IgD-negative memory B cell (primary cell): ENCODE measurements around the gene RBFOX2. TPM values are rescaled to one million over a fixed set of nuclear protein-coding genes. Genes with fewer than 3 reads are reported as not detected.
"Not testable (repeated sequence)": the region's sequence is repeated elsewhere in the genome, so short reads cannot be mapped to it uniquely, and the experiment has no call there.

Source experiments
- H3K27ac Mint-ChIP-seq, 3 donors: one replicate each; pipeline ENCODE4 v1.8.0; 2020 to 2022; ENCODE audit warnings: mild to moderate bottlenecking in 3 of 3, mixed read lengths in 3 of 3, moderate library complexity in 1 of 3
- H3K27me3 Mint-ChIP-seq: one replicate; pipeline ENCODE4 v1.8.0; 2021; ENCODE audit warnings: mixed read lengths
- H3K36me3 Mint-ChIP-seq: one replicate; pipeline ENCODE4 v1.8.0; 2020; ENCODE audit warnings: mild to moderate bottlenecking, mixed read lengths
- H3K4me1 Mint-ChIP-seq, 3 donors: one replicate each; pipeline ENCODE4 v1.8.0; 2020 to 2022; ENCODE audit warnings: mixed read lengths in 3 of 3, mild to moderate bottlenecking in 1 of 3
- H3K4me3 Mint-ChIP-seq, 4 donors: one replicate each; pipeline ENCODE4 v1.8.0; 2020 to 2022; ENCODE audit warnings: mild to moderate bottlenecking in 4 of 4, mixed read lengths in 4 of 4, moderate library complexity in 3 of 4
- H3K9me3 Mint-ChIP-seq, 3 donors: one replicate each; pipeline ENCODE4 v1.8.0; 2020 to 2021; ENCODE audit warnings: mixed read lengths in 3 of 3, mild to moderate bottlenecking in 1 of 3
- polyA plus RNA-seq: library from polyadenylated mRNA; unstranded; fragments of 300-500 nt; fragmentation: Illumina TruSeq; gene quantifications from one replicate; pipeline ENCODE4 v1.2.3, GENCODE V29; 2021

Gene RBFOX2
- polyA plus RNA-seq, 1 donor from 2014 or later, result not detected

DNA sequence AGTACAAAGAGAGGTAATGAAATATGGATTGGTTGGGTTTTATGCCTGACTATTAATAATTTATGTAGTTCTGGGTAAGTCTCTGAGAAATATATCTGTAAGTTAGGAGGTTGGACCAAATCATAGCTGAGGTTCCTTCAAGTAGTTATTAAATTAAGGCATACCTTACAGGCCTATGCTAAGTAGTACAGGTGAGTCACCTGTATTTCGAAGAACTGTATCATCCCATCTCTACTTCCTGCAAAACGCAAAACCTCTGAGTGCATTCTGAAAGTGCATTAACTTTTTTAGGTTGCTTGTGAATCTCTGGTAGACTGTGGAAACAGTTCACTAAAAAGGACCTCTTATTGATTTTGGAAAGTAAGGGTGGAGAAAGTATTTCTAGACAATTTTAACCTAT is 273.9 kb downstream of the RBFOX2 start:
- Mint-ChIP-seq H3K4me1 (peaks cover 9 to 20% (median 17%) of the 10 kb centered on the region in 3 donors), H3K36me3 (no peaks in the 10 kb centered on the region), H3K27me3 (peaks cover 62% of the 10 kb centered on the region), H3K9me3 (peaks cover 0 to 3% (median 2%) of the 10 kb centered on the region in 3 donors), H3K4me3 (no peak overlapping the region), H3K27ac (no peak overlapping the region)

DNA sequence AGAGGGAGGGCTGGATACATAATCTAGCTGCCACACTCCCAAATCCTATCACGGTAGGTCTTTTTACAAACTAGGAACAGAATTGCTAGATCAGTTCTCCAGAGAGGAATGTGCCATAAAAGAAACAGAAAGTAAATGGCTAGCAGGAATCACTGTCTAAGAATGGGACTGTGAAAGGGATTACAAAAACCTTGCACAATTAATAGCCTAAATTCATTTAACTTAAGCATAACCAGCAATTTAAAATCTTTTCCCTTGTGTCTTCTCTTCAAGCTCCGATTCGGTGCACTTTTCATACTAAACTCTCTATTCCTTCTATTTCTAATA is 275.8 kb downstream of the RBFOX2 start:
- H3K4me1 Mint-ChIP-seq, result peaks cover 11 to 23% (median 22%) of the 10 kb centered on the region in 3 donors
- H3K27me3 Mint-ChIP-seq, result peaks cover 65% of the 10 kb centered on the region
- no peak overlapping the region for H3K4me3 Mint-ChIP-seq
- no peak overlapping the region for H3K27ac Mint-ChIP-seq
- peaks cover 0 to 3% (median 2%) of the 10 kb centered on the region in 3 donors for H3K9me3 Mint-ChIP-seq
- H3K36me3 Mint-ChIP-seq, result no peaks in the 10 kb centered on the region

DNA sequence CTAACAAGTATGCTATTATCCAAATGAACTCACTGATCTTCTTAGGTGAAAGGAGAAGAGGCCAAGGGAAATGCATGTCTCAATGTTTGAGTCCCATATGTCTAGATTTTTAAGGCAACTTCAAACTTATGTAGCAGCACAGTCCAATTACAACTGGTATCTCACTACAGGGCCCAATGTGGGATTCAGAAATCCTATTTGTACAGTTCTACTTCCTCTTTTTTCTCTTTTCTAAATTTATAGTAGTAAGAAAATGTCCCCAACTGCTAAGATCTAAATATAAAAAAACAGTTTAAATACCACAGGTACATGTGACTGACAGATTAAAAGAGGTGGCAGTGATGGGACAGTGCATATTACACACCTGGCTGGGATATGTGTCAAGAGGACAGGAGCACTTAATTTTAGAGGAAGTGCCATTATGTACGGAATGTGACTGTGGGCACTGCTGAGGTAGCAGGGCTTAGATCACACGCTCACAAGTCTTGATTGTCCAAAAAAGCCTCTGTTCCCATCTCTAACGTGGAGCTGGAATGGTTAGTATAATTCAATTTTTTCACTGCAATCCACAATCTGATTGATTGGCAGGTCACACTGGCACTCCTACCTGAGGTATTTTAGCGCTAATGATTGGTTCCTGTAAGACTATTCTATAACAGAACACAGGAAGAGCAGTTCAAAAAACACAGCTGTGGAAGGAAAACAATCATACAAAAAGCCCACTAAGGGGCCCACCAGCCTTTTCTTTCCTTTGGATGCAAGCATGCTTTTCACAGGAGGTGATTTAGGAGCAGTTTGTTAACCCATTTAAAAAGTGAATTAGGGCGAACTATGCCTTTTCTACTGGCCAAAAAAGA is 276.4 kb downstream of the RBFOX2 start:
- H3K27ac Mint-ChIP-seq, result no peak overlapping the region
- H3K9me3 Mint-ChIP-seq, result peaks cover 0 to 3% (median 2%) of the 10 kb centered on the region in 3 donors
- H3K4me1 Mint-ChIP-seq, result peaks cover 11 to 23% (median 22%) of the 10 kb centered on the region in 3 donors
- peaks cover 65% of the 10 kb centered on the region for H3K27me3 Mint-ChIP-seq
- H3K4me3 Mint-ChIP-seq, result peak overlapping the region in 1 of 4 donors; percentile 53
- no peaks in the 10 kb centered on the region for H3K36me3 Mint-ChIP-seq

DNA sequence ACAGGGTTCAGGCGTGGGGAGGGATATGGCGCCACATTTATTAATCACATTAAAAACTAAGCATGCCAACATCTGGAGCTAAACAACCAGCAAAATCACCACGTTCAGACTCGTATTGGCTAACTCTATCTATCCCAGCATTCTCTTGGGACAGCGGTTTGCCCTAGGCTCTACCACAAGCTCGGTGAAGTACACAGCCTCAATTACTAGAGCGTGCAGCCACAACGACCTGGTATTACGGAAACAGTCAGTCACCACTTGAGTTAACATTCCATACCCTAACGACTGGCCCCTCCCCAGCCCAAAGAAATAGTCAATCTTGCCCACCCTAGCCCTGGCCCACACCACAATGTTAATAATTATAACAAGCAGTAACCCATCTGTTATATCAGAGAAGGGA is 278.8 kb downstream of the RBFOX2 start:
- H3K36me3 Mint-ChIP-seq, result no peaks in the 10 kb centered on the region
- H3K27ac Mint-ChIP-seq, result peak overlapping the region in 2 of 3 donors; percentile 16 to 18
- peaks cover 57% of the 10 kb centered on the region for H3K27me3 Mint-ChIP-seq

DNA sequence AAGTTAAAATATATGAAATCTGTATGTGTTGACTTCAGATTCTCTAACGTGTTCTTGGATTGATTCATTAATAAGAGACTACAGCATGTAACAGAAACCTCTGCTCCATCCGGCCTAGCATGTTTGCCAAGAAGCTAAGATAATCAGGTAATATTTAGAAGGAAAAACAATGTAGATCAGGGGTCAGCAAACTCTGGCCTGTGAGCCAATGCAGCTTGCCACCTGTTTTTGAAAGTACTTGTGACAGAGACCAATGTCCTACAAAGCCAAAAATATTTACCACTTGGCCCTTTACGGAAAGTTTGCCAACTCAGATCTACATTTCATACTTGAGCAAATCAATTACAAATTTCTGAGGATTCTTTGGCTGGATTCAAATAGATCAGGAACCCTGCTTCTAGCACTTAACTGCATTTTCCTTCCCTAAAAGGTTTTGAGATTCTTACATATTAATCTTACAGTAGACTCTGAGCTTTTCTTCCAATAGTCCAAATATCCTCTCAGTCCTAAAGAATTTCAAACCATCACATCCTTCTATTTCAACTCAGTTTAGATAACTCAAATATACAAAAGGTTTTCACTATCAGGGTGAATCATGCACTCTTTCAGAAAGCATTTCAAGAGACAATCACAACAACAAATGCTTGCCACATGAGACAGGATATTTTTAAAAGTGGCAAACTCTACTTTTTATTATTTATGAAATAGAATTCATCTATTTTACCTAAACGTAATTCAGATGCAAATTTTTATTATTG is 281.5 kb downstream of the RBFOX2 start:
- H3K9me3 Mint-ChIP-seq, result peaks cover 0 to 3% (median 0%) of the 10 kb centered on the region in 3 donors
- no peaks in the 10 kb centered on the region for H3K36me3 Mint-ChIP-seq
- peaks cover 62% of the 10 kb centered on the region for H3K27me3 Mint-ChIP-seq
- H3K4me1 Mint-ChIP-seq, result peaks cover 7 to 16% (median 16%) of the 10 kb centered on the region in 3 donors
- H3K27ac Mint-ChIP-seq, result no peak overlapping the region
- no peak overlapping the region for H3K4me3 Mint-ChIP-seq

More for the DNA sequence above, 278.8 kb downstream of the RBFOX2 start:
- Mint-ChIP-seq H3K9me3 (peaks cover 0 to 3% (median 2%) of the 10 kb centered on the region in 3 donors), H3K4me3 (no peak overlapping the region), H3K4me1 (peaks cover 11 to 23% (median 22%) of the 10 kb centered on the region in 3 donors)

DNA sequence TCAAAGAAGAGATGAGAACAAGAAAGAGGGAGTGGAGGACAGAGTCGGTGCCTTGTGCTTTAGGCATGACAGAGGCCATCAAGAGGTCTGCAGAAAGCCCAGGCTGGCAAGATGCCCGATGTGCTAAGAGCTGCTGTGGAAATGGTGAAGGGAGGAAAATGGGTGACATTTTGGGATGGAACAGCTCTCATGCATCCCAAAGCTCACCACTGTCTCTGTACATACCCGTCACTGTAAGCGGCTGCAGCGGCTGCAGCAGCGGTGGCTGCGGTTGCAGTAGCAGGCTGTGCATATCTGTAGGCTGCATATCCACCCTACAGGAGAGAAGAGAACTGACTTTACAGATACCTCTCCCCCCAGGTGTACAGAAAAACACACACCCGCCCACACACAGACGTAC is 282.4 kb downstream of the RBFOX2 start:
- Mint-ChIP-seq H3K4me3 (no peak overlapping the region), H3K27ac (no peak overlapping the region)

DNA sequence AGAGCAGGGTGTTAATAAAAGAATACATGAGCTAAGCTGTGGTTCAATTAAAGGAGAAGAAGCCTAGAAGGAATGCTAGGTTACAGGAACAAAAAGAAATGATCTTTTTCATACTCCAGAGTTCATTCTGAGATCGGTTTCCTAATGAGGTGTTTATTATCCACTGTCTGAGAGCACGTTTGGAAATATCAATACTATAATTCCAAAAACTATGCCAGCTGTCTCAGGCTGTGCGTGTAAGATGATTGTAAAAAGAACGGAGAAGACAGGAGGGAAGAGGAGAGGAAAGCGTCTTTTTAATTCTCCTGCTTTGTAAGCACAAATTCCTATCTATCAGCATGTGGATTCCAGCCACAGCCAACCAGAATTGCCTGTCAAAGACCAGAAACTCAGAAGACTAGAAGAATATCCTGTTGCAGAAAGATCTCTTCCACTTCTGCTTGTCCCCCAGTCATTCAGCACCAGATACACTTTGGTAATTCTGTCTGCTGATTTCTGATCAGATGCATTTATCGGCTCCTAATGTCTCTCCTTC is 285.2 kb downstream of the RBFOX2 start:
- no peaks in the 10 kb centered on the region for H3K4me1 Mint-ChIP-seq
- H3K27ac Mint-ChIP-seq, result no peak overlapping the region
- peaks cover 58% of the 10 kb centered on the region for H3K27me3 Mint-ChIP-seq
- H3K4me3 Mint-ChIP-seq, result no peak overlapping the region
- no peaks in the 10 kb centered on the region for H3K9me3 Mint-ChIP-seq
- no peaks in the 10 kb centered on the region for H3K36me3 Mint-ChIP-seq

More for the DNA sequence above, 282.4 kb downstream of the RBFOX2 start:
- H3K9me3 Mint-ChIP-seq, result no peaks in the 10 kb centered on the region
- peaks cover 6 to 12% (median 11%) of the 10 kb centered on the region in 3 donors for H3K4me1 Mint-ChIP-seq
- no peaks in the 10 kb centered on the region for H3K36me3 Mint-ChIP-seq
- H3K27me3 Mint-ChIP-seq, result peaks cover 62% of the 10 kb centered on the region

DNA sequence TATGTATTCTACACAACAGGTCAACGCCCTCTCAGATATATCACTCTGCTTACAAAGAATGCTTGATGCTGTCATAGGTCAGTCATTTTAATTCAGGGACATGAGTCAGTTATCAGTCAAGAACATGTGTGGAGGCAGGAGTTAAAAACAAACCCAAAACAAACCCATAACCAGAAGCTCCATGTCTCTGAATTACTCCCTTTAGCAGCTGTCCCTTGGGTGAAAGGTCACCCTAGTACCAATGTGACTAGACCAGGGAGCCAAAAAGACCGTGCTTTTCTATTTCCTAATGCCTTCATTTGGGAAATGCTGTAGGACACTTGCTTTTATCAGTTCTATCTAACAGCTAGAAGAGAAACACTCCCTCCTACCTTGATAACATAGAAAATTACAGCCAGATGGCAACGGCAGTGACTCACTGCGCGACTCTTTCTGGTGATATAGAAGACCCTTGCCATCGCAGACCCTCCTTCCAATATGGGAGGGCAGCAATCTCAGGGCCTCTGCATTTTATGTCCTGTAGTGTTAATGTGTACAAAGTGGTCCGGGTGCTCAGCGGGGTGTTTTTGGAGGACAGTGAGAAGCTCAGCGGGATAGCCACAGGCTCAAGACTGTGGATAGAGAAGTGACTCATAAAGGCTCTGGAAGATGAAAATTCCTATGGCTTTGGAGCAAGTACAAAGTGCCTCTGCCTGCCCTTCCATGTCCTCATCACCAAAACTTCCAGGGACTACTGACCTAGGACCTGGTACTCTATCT is 286.1 kb downstream of the RBFOX2 start:
- Mint-ChIP-seq H3K36me3 (no peaks in the 10 kb centered on the region), H3K4me1 (no peaks in the 10 kb centered on the region), H3K4me3 (no peak overlapping the region), H3K27me3 (peaks cover 58% of the 10 kb centered on the region), H3K27ac (no peak overlapping the region), H3K9me3 (no peaks in the 10 kb centered on the region)

DNA sequence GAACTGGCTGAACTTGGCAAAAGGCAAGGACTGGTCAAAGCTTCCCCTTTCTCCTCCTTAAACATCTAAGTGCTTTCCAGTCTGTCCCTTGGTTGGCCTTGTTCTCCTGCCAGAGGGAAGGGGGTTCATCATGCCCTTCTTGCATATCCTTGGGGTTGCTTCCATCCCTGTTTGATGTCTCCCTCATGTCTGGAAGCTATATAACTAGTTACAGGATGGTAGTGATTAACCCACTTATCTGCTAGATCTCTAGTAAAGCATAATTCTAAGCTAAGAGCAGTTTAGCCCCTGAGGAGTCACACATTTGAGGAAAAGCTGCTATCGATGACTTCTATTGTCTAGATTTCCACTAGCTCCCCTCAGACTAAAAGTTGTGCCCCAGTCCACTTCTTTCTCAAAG is 288.0 kb downstream of the RBFOX2 start:
- no peak overlapping the region for H3K4me3 Mint-ChIP-seq
- no peaks in the 10 kb centered on the region for H3K36me3 Mint-ChIP-seq
- H3K4me1 Mint-ChIP-seq, result no peaks in the 10 kb centered on the region
- H3K9me3 Mint-ChIP-seq, result no peaks in the 10 kb centered on the region
- H3K27ac Mint-ChIP-seq, result no peak overlapping the region
- H3K27me3 Mint-ChIP-seq, result peaks cover 63% of the 10 kb centered on the region

DNA sequence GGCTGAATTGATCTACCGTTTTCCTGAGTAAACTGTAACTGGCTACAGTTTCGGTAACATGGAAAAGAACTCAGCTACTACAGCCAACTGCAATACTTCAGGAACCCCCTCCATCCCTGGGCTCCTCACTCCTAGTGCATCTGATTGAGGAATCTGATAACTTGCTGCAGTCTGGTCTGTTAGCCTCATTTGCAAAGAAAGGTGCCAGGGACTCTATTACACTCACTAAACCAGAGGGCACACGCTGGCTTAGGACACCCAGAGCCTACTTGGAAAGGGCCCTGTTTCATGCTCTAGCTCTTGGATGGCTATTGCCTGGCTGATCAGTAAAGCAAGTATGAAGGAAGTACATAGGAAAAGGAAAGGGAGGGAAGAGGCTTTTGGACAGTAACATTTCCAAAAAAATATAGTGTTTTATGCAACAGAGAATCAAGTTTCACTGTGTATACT is 288.7 kb downstream of the RBFOX2 start:
- H3K27me3 Mint-ChIP-seq, result peaks cover 62% of the 10 kb centered on the region
- no peaks in the 10 kb centered on the region for H3K9me3 Mint-ChIP-seq
- no peak overlapping the region for H3K27ac Mint-ChIP-seq
- no peaks in the 10 kb centered on the region for H3K4me1 Mint-ChIP-seq
- no peak overlapping the region for H3K4me3 Mint-ChIP-seq
- H3K36me3 Mint-ChIP-seq, result no peaks in the 10 kb centered on the region

DNA sequence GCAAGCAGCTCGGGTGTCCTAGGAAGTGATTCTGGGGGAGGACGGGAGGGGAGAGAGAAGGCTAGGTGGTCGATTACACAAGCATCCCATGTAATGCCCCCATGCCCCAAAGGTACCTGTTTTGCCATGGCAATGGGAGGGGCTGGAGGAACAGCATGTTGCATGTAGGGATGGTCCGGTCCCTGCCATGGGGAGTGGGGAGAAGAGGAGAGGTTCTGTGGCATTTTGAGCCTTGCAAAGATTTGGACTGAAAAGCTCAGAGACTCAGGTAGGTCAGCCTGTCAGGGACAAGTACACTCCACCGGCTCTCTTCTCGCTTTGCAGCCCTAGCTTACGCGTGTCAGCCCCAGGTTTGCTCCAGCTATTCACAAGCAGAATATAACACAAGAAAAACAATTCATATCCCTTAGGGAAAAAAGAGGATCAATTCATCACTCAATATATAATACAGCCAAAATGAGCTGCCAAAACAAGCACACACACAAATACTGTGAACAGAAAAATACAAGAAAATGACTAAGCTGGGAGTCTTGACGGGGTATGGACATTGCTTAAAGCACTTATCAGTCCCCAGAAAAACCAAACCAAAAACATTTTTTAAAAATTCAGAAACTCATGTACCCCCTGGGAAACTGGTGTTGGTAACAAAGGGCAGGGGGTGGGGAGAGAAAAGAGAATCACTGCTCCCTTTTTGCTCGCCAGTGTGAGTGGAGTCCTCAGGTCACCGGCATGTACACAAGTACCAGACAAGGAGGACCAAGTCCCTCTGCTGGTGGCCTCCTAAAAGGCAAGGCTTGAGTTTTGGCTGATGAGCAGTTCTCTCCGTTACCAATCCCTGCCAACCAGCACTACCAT is 289.3 kb downstream of the RBFOX2 start:
- H3K27me3 Mint-ChIP-seq, result peaks cover 56% of the 10 kb centered on the region
- no peak overlapping the region for H3K4me3 Mint-ChIP-seq
- H3K9me3 Mint-ChIP-seq, result no peaks in the 10 kb centered on the region
- H3K27ac Mint-ChIP-seq, result no peak overlapping the region
- H3K4me1 Mint-ChIP-seq, result no peaks in the 10 kb centered on the region
- no peaks in the 10 kb centered on the region for H3K36me3 Mint-ChIP-seq

DNA sequence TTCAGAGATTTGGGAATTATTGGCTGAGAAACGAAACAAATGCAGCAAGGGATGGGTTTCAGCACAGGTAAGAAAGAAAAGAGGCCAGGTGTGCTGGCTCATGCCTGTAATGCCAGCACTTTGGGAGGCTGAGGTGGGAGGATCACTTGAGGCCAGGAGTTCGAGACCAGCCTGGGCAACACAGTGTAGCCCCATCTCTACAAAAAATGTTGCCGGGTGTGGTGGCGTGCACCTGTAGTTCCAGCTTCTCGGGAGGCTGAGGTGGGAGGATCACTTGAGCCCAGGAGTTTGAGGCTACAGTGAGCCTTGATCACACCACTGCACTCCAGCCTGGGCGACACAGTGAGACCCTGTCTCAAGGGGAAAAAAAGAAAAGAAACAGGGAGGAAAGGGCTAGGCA is 290.7 kb downstream of the RBFOX2 start:
- peaks cover 51% of the 10 kb centered on the region for H3K27me3 Mint-ChIP-seq

DNA sequence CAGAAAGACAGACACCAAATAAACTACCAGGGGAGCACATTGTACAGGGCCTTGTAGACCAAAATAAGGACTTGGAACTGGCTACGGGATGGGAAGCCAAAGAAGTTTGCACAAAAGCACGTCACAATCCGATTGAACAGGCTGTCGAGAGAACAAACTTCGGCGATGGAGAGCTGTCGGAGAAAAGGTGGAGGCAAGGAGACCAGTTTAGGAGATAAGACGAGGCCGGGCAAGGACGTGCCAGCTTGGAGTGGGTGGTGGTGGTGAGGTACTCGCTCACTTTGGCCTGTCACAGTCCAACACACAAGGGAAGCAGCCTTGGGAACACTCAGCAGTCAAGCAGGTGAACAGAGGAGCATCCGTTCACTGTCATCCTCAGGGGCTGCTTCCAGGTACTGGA is 291.9 kb downstream of the RBFOX2 start:
- no peak overlapping the region for H3K4me3 Mint-ChIP-seq
- peaks cover 0 to 3% (median 0%) of the 10 kb centered on the region in 3 donors for H3K9me3 Mint-ChIP-seq
- peaks cover 49% of the 10 kb centered on the region for H3K27me3 Mint-ChIP-seq
- H3K36me3 Mint-ChIP-seq, result no peaks in the 10 kb centered on the region
- H3K27ac Mint-ChIP-seq, result no peak overlapping the region
- H3K4me1 Mint-ChIP-seq, result no peaks in the 10 kb centered on the region

More for the DNA sequence above, 290.7 kb downstream of the RBFOX2 start:
- H3K36me3 Mint-ChIP-seq, H3K4me1 Mint-ChIP-seq, H3K27ac Mint-ChIP-seq, H3K9me3 Mint-ChIP-seq, H3K4me3 Mint-ChIP-seq: not testable (repeated sequence)

DNA sequence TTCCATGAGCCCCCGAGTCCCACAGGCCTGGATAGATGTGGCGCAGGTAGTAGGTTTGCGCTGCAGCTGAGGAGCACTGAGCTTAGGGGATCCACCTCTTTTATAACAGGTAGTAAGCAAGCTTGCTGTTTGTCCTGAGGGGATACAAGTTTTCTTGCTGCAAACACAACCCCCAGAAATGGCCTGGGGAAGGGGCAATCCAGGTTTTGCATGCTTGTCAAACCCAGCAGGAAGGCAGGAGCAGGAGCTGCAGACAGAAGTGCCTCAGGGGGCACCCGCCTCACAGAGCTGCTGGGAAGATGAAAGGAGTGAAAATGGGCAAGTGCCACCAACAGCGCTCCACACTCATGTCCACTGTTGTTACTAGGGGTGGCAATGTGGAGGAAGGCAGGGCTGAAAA is 292.5 kb downstream of the RBFOX2 start:
- Mint-ChIP-seq H3K36me3 (no peaks in the 10 kb centered on the region), H3K27me3 (peaks cover 52% of the 10 kb centered on the region), H3K4me1 (no peaks in the 10 kb centered on the region), H3K4me3 (no peak overlapping the region), H3K9me3 (peaks cover 0 to 5% (median 0%) of the 10 kb centered on the region in 3 donors), H3K27ac (no peak overlapping the region)
